NCI-H187 treated with DMSO at 0.1 percent for 48 hours (cell line): ENCODE data around the gene SMYD3.
"Not testable (repeated sequence)": the region's sequence is repeated elsewhere in the genome, so short reads cannot be mapped to it uniquely, and the experiment has no call there.

Experiments
- DNase-seq: peaks from one replicate; lab custom pipeline; 2025; lab: John Stamatoyannopoulos, UW

The SMYD3 gene

DNA sequence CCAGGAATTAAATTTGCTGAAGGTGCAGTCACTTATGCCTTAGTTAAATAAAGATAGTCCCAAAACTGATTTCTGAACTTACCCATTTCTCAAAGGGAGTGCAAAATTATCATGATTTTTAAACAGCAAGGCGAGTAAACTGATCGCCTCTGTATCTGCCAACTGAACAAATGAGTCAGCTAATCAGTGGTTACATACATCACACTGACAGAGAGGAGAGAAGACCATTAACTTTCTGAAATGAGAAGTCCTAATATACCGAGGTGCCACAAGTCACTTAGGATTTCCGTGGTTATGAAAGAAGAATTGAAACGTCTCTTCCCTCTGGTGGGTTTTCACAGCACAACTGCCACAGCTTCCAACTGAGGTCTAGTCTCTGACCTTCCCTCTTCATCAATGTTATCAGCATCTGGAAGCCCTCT lies 400.7 kb downstream of the SMYD3 start:
- DNase-seq, result no peak

DNA sequence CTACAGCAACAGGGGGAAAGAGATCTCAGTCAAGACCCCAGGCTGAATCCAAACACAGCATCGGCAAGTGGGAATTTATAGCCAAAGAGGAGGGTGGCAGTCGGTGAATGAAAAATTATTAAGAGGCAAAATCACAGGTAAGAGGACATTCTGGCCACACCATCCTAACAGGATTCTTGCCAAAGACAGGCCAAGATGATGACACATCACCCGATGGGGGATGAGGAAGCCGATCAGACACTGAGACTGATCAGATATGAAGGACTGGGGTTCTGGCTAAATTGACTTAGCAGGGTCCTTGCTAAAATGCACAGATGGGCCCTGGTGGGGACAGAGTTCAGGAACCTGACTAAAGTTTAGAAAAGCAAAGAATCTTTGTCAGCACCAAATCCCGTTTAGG lies 402.2 kb downstream of the SMYD3 start:
- DNase-seq, result no peak

DNA sequence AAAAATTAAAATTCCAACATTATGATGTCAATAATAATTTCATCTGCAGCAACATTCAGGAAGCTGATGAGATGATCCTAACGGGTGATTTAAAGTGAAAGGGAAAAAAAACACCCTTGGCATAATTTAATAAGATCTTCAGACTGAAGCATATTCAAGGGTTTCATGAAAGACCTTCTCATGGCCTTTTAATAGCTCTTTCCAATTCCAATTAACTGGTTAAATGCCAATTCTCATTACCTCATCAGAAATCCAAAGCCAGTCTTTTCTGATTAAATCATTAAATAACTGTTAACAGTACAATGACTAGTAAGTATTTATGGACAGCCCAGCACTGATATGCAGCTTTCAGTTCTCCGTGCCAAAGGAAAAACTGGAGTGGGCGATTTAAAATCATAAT lies 407.5 kb downstream of the SMYD3 start:
- DNase-seq, result no peak

DNA sequence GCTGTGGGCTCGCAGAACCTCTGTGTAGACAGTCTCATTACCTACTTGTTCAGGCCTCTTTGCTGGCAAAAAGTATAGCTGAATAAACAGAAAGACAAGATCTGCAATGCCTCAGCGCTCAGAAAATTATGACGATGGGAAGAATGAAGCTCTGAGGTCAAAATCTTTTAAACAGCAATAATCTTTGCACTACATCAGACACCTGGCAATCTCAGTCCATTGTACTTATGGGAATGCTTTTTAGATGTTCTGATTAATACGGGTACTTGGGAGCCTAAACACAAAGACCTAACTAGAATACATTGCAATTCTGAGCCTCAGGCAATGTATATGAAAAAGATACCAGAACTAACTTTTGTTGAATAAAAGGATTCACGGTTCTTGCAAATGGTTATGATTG lies 410.7 kb downstream of the SMYD3 start:
- no peak for DNase-seq

DNA sequence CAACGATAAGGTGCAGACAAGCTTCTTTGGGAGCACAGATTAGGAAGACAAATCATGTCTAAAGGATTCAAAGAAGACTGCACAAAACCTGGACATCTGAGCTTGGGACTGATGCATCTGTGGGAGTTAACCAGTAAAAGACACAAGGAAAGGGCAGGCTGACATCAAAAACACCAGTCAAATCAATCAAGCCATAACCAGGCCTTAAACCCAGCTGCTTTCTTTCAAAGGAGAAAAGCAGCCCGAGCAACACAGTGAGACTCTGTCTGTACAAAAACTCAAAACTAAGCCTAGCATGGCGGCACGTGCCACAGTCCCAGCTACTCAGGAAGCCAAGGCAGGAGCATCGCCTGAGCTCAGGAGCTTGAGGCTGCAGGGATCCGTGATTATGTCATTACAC lies 411.6 kb downstream of the SMYD3 start:
- no peak for DNase-seq

DNA sequence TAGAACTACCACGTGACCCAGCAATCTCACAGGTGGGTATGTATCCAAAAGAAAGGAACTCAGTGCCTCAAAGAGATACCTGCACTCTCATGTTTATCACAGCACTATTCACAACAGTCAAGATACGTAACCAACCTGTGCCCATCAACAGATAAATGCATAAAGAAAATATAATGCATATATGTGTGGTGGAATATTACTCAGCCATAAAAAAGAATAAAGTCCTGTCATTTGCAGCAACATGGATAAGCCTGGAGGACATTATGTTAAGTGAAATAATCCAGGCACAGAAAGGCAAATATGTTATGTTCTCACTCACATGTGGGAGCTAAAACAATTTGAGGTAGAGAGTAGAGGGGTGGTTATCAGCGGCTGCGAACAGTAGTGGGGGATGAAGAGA lies 413.8 kb downstream of the SMYD3 start:
- DNase-seq, result no peak

DNA sequence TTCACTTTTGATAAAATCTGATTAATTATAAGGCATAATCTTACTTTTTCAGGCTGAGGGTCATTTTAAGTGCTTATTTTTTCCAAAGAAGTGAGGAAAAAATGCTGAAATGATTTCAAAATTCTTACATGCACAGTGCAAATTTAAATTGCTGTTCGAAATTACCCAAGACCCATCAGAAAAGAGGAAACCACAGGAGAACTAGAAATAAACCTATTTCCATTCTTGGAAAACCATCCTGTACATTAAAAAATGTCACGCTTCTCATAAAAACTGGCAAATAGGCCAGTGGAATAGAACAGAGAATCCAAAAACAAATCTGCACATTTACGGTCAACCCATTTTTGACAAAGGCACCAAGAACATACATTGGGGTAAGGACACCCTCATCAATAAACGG lies 414.9 kb downstream of the SMYD3 start:
- no peak for DNase-seq

DNA sequence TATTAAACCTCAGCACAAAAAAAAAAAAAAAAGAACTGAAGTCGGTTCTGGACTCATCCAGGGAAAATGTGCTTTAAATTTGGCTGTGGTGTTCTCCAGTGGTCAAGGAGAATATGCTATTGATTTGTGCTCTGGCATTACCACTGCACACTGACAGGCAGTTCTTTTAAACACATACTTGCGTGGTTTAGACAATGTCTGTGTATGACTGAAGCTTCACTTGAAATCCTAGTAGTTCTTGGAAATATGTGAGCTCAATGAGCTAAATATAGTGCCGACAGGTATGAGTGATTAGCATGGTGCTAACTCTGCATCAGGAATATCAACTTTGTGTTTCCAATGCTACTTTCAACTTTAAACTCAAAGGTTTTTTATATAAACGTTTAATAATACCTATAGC lies 415.6 kb downstream of the SMYD3 start:
- no peak for DNase-seq

DNA sequence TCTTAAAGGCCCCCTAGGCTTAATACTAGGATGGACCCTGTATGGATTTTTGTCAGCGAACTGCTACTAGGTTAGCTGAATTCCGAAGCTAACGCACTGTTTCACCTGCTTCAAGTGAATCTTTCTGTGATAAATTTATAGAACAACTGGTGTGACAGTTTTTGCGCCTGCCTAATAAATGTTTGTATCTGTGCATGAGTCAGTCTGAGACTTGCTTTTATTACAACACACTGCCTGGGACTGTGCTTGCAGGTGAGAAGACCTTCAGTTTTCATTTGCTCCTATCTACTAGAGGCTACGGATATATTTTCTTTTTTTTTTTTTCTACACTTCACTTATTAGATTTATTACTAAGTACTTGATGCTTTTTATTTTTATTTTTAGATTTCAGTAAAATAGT lies 420.9 kb downstream of the SMYD3 start:
- no peak for DNase-seq

DNA sequence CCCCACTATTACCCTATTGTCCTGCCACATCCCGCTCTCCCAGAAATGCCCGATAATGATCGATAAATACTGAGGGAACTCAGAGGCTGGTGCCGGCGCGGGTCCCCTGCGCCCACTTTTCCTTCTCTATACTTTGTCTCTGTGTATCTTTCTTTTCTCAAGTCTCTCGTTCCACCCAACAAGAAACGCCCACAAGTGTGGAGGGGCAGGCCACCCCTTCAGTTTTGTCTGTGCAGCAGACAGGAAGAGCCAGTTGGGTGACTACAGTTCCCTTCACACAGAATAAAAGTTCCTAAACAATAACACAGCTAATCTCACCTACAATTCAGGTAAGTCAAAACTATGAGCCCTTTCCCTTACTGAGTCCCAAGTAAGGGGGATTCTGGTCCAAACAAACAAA lies 423.7 kb downstream of the SMYD3 start:
- DNase-seq, result no peak

DNA sequence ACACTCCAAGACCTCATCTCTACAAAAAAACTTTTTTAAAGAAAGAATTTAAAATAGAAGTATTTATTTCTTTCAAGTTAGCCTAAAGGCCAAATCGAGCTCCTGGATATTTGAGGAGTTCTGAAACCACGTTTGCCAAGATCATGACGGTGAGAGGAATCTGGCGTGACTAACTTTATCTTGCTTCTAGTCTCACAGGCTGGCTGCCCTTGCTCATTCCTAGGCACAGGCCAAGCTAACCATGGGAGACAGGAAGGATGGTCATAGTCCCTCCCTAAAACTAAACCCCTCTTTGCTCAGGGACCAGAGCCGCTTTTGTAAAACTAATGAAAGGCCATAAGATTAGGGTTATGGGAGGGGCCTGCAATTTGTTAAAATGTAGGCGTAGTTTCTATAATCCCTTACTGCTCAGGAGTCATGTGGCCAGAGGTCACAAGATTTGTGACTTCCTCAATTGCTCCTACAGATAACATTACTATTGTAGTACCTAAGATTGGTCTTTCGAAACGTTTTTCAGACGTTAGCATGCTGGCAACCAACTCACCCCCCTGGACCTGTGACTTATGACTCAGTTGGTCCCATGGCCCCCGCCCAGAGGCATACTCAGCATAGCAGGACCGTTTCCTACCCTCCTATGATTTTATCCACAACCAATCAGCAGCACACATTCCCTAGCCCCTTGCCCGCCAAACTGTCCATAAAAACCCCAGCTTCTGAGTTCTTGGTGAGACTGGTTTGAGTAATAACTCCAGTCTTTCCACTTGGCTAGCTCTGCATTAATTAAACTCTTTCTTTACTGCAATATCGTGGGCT lies 425.0 kb downstream of the SMYD3 start:
- no peak for DNase-seq

DNA sequence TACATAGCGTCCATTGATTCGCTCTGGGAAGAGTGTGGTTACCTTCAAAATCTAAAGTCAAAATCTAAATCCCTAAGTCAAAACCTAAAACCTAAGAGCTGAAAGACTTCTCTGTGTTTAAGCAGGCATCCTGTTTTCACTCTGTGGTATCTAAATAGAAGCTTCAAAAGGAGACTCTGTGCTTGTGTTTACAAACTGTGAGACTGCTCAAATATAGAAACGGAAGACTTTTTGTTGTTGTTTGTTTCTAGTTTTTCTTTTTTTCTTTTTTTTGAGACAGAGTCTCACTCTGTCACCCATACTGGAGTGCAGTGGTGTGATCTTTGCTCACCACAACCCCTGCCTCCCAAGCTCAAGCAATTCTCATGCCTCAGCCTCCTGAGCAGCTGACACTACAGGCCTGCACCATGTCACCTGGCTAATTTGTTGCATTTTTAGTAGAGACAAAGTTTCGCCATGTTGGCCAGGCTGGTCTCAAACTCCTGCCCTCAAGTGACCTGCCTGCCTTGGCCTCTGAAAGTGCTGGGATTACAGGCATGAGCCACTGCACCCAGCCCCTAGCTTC lies 425.9 kb downstream of the SMYD3 start:
- DNase-seq, result no peak

DNA sequence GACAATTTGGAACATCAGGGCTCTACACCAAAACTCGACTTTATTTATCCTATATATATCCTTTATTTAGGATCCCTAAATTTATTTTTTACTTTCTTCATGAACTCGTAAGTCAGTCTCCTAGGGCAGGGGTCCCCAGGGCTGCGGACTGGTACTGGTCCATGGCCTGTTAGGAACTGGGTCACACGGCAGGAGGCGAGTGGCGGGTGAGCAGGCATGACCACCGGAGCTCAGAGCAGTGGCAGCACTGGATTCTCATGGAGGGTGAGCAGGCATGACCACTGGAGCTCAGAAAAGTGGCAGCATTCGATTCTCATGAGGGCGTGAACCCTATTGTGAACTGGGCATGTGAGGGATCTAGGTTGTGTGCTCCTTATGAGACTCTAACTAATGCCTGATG lies 427.0 kb downstream of the SMYD3 start:
- DNase-seq, result no peak

DNA sequence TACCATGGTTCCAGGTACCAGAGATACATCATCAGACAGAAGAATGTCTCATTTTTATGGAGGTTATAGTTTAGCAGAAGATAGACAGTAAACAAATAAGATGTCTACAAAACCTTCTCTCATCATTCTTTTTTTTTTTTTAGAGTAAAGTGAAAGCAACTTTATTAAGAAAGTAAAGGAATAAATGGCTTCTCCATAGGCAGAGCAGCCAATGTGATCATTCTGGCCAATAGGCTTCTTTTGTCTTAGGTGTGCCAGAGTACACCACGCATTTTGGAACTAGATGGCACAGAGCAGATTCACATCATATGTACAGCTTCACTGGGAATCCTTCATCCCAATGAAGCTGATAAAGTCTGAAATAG lies 428.2 kb downstream of the SMYD3 start:
- no peak for DNase-seq

DNA sequence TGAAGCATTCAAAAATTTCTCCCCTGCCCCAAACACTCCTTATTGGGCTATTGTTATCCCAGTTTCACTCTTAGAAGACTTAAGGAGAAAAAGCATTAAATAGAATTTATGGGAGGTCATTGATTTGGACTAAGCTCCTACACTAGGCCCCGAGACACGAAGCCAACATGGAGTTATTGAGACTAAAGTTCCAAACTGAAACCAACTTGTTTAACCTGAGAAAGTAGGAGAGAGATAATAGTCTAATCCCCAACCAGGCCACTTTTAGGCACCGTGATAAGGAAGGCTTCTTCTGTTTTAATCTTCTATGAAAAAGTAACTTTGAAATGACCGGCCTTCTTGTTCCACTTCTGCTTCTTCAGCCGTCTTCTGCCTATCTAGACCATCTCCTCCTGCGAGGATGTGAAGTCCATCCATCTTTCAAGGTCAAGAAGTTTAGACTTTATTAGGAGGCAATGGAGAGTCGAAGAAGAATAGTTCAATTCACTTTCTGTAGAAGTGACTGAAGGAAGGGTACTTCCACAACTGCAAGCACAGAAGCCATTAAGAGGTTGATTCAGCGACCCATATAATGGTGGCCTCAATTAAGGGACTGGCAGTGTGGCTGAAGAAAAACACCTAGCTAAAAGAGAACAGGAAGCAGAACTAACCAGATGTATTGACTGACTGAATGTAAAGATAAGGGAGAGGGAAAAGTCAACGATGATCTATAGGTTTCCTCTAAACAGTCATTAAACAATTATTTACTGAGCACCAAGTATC lies 428.8 kb downstream of the SMYD3 start:
- DNase-seq, result no peak

DNA sequence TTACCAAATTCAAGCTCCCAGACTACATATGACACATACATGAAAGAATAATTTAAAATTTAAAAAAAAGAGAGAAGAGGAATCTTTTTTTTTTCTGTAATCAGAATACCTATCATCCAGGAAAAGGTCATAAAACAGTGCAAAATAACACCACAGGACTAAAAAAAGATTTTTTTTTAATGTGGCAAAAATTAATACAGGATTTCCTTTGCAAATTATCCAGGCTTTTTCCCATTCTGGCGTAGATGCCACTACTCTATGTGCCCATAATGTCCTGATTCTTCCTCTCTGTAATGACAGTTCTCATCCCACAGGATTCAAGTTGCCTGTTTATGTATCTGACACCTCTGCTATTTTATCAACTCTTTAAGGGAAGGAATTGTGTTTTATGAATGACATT lies 429.6 kb downstream of the SMYD3 start:
- no peak for DNase-seq

DNA sequence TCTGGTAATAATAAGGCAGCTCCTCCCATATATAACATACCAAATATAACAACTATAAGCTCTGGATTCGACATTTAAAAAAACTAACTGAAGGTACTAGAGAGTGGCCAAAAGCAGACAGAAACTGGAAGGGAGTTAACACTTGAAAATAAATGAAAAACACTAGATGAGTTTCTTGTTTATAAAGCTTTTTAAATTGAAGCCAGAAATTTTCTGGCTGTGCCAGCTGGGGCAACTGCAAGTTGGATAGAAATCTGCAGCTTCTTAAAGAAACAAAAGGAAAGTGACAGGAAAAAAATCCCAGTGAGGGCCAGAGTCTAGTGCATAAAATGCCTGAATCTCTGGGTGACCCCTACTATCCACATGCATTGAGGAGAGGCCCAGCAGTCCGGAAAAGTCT lies 432.7 kb downstream of the SMYD3 start:
- no peak for DNase-seq

DNA sequence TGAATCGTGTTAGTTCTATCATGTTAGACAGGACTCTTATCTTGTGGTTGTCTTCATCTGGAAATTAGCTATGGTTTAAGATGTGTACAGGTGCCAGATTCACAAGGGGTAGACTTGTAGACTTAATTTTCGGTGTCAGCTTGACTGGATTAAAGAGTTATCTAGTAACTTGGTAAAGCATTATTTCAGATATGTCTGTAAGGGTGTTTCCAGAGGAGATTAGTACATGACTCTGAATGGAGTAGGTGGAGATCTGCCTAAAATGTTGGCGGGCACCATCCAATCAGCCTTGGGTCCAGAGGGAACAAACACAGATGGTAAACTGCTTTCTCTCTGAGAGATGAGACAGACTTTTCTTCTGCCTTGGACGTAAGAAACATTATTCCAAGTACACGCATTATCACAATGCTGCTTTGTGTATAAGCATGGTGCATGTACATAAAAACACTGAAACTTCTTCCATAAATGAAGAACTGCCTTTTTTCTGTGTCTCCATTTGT lies 434.6 kb downstream of the SMYD3 start:
- DNase-seq, result no peak

DNA sequence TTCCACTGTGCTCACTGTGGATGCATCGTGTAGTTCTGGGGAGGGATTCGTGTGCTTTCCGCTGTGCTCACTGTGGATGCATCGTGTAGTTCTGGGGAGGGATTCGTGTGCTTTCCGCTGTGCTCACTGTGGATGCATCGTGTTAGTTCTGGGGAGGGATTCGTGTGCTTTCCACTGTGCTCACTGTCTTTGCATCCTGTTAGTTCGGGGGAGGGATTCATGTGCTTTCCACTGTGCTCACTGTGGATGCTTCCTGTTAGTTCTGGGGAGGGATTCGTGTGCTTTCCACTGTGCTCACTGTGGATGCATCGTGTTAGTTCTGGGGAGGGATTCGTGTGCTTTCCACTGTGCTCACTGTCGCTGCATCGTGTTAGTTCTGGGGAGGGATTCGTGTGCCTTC lies 435.1 kb downstream of the SMYD3 start:
- not testable (repeated sequence) for DNase-seq

DNA sequence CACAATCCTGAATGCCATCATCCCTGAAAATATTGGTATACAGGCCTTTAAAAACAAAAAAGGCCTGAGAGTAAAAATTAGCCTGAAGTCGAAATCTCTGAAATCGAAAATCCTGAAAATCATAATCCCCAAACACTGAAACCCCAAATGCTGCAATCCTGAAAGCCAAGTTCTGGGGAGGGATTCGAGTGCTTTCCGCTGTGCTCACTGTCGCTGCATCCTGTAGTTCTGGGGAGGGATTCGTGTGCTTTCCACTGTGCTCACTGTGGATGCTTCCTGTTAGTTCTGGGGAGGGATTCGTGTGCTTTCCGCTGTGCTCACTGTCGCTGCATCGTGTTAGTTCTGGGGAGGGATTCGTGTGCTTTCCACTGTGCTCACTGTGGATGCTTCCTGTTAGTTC lies 435.5 kb downstream of the SMYD3 start:
- not testable (repeated sequence) for DNase-seq

DNA sequence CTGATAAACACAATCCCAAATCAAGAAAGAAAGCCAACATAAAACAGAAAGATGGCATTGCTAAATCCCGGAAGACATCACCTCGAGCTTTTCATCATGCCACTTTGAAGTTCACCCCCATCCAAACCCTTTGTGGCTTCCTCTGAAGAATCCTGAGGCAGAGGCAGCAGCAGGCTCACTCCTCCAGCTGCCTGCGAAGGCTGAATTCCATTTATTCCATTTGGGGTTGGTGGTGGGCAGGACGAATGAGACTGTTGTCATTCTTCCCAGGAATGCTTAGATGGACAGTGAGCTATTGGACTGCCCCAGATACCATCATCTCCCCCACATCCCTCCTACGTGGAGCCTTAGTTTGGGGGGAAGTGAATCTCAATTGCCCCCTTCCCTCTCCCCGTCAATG lies 437.5 kb downstream of the SMYD3 start:
- DNase-seq, result no peak

DNA sequence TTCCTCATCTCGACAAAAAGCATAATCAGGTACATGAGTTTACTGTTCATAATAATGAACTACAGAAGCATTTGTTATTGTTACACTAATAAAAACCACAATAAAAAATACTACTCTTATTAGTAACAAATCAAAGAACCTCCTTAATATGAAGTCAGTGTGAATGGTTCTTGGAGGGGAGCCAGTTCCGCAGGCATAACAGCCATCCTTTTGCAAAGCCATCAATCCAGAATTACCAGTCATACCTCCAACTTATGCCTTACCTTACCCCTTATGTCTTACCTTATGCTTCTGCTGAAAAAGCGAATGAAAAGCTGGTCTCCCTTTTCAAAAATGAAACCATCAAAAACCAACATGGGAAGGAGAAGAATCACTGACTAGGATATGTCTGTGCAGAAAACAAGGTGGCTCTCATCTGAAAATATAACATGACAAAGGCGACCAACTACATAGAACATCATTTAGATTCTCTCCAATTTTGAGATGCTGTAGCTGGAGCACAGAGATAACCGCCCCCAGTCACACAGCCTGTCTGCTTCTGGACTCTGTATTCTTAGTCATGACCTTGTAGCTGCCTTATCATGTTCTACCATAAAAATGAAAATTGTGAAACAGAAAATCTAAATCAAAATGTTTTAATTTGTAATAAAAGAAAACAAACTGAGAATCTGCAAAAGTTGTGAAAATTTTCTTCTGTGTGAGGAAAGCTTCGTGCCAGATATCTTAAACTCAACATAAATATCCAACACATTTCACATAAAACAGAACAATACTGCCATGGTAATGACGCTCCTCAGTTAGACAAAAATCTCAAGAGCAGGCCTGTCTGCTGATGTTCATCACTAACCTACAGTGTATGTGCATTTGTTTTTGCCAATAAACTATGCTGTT lies 438.2 kb downstream of the SMYD3 start:
- no peak for DNase-seq
